Stimulated activated CD8-positive, alpha-beta memory T cell treated with anti-CD3 and anti-CD28 coated beads, Interleukin-12 subunit alpha, Interleukin-12 subunit beta, amount 100 ng/mL, for 1 hour (primary cell): ENCODE data around the gene CES2.
"Not testable (repeated sequence)": the region's sequence is repeated elsewhere in the genome, so short reads cannot be mapped to it uniquely, and the experiment has no call there.

Experiments used
- DNase-seq: peaks from one replicate; pipeline ENCODE4 v3.0.0-alpha.2; 2020; ENCODE audit warnings: low read depth

CES2 gene

GRCh38 chr16:66935314-66936011 lies at the start of gene CES2:
Gene CES2 (plus strand): TSS chr16:66935516. CDS start chr16:66935636, 120 bp downstream.
- no peak for DNase-seq

- DNase-seq = no peak
Measured at GRCh38 chr16:66886321-66886720, 49.0 kb upstream of the CES2 start.

- no peak for DNase-seq
Measured at GRCh38 chr16:66886914-66887313, 48.4 kb upstream of the CES2 start.

GRCh38 chr16:66888647-66889615 lies 46.4 kb upstream of the CES2 start:
- DNase-seq = no peak

GRCh38 chr16:66889622-66890021 lies 45.7 kb upstream of the CES2 start:
- no peak for DNase-seq

- DNase-seq = no peak
Measured at GRCh38 chr16:66890799-66891198, 44.5 kb upstream of the CES2 start.

- DNase-seq = no peak
Measured at GRCh38 chr16:66891360-66891759, 44.0 kb upstream of the CES2 start.

- no peak for DNase-seq
Measured at GRCh38 chr16:66891797-66892196, 43.5 kb upstream of the CES2 start.

GRCh38 chr16:66894055-66894454 lies 41.3 kb upstream of the CES2 start:
- DNase-seq = no peak

GRCh38 chr16:66894948-66895688 lies 40.2 kb upstream of the CES2 start:
- peak; percentile 30 for DNase-seq

- no peak for DNase-seq
Measured at GRCh38 chr16:66895689-66895979, 39.7 kb upstream of the CES2 start.

- DNase-seq = no peak
Measured at GRCh38 chr16:66895999-66896398, 39.3 kb upstream of the CES2 start.

GRCh38 chr16:66896682-66897081 lies 38.6 kb upstream of the CES2 start:
- DNase-seq = not testable (repeated sequence)

- no peak for DNase-seq
Measured at GRCh38 chr16:66898207-66898606, 37.1 kb upstream of the CES2 start.

GRCh38 chr16:66898933-66899309 lies 36.4 kb upstream of the CES2 start:
- DNase-seq = no peak

- DNase-seq = no peak
Measured at GRCh38 chr16:66899310-66899944, 35.9 kb upstream of the CES2 start.

GRCh38 chr16:66899945-66900710 lies 35.2 kb upstream of the CES2 start:
- no peak for DNase-seq

- DNase-seq = no peak
Measured at GRCh38 chr16:66900721-66901441, 34.4 kb upstream of the CES2 start.

- no peak for DNase-seq
Measured at GRCh38 chr16:66901626-66902025, 33.7 kb upstream of the CES2 start.

GRCh38 chr16:66902648-66903543 lies 32.4 kb upstream of the CES2 start:
- no peak for DNase-seq
